GM10266 (cell line): ENCODE measurements around the gene PINLYP.

Source experiments
- DNase-seq: peaks from one replicate; pipeline ENCODE4 v3.0.0; 2012; ENCODE audit errors: extremely low spot score
- CTCF ChIP-seq: IDR thresholded peaks from 2 replicates; pipeline ENCODE4 v1.5.1; 2012; ENCODE audit warnings: mild to moderate bottlenecking, low read depth; ENCODE audit not compliant: control insufficient read depth, insufficient read depth; ENCODE audit errors: missing control alignments

The PINLYP gene

DNA sequence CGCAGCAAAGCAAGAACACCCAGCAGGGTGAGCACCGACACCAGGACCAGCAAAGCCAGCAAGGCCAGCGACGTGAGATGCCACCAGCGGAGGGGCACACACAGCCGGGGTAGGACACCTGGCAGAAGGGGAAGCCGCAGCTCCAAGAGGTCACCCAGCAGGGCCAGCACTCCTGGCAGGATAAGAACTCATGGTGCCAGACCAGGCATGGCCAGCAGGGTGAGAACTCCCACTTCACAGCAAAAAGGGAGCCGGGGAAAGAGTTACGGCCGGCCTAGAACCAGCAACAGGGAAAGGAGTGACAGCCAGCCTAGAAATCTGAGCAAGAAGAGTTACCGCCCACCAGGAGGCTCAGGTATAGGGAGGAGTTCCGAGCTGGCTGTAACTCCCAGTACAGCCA, 36.8 kb downstream of the PINLYP start:
- no peak for DNase-seq

GRCh38 chr19:43616306-43616705, 40.7 kb downstream of the PINLYP start:
- TF ChIP-seq CTCF: no peak
- no peak for DNase-seq

More for the DNA sequence above, 36.8 kb downstream of the PINLYP start:
- TF ChIP-seq CTCF: no peak

GRCh38 chr19:43616954-43617353, 41.4 kb downstream of the PINLYP start:
- no peak for TF ChIP-seq CTCF
- no peak for DNase-seq

GRCh38 chr19:43618921-43619261, 43.3 kb downstream of the PINLYP start:
- TF ChIP-seq CTCF: no peak
- DNase-seq: peak; percentile 79

DNA sequence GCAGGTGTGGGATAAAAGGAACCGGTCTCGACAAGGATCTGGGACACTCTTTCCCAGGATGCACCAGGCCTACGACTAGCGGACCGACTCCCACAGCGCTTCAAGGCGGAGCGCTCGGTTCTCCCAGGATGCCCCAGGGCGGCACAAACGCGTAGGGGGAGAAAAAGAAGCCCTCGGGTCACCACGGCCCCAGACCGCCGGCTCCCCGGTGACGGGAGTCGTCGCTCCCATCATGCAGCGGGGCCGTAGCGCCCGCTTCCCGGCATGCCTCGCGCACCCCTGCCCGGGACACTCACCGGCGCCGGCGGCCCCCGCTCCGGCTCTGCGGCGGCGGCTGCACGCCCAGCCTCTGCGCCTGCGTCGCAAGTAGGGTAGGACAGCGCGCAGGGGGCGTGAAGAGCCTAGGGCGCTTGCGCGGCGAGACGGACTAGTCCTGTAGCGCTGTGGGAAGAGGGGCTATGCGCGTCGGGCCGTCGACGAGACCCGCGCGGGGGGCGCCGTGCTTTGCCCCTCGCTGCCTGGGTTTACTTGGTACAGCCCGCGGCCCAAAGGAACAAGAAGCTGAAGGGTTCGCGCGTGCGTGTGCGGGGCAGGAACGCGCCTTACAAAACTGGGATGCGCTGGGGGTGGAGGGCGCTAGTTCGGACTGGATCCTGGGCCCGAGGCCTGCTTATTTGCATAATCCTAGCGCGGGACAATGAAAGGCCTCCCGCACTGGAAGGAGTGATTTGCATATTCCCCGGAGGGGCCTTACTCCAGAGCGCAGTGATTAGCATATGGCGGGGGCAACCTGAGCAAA, 43.9 kb downstream of the PINLYP start, which contains the start of gene ZNF428:
TSS of gene ZNF428 (minus strand) at position 368 of the 799 bp plus-strand sequence. CDS start 5,325 bp downstream, outside the sequence.
- no peak for TF ChIP-seq CTCF
- peak; percentile 95 for DNase-seq

GRCh38 chr19:43620061-43621001, 44.7 kb downstream of the PINLYP start:
- TF ChIP-seq CTCF: no peak
- no peak for DNase-seq
